HG03378 (cell line): Measurements from ENCODE around the gene KIF2A.

ENCODE experiments used
- ATAC-seq: cut with Tn5 transposase; IDR thresholded peaks from one replicate; pipeline ENCODE4 v1.9.1; 2021; ENCODE audit warnings: mild to moderate bottlenecking, moderate library complexity; ENCODE audit not compliant: unreplicated experiment

Gene KIF2A

DNA sequence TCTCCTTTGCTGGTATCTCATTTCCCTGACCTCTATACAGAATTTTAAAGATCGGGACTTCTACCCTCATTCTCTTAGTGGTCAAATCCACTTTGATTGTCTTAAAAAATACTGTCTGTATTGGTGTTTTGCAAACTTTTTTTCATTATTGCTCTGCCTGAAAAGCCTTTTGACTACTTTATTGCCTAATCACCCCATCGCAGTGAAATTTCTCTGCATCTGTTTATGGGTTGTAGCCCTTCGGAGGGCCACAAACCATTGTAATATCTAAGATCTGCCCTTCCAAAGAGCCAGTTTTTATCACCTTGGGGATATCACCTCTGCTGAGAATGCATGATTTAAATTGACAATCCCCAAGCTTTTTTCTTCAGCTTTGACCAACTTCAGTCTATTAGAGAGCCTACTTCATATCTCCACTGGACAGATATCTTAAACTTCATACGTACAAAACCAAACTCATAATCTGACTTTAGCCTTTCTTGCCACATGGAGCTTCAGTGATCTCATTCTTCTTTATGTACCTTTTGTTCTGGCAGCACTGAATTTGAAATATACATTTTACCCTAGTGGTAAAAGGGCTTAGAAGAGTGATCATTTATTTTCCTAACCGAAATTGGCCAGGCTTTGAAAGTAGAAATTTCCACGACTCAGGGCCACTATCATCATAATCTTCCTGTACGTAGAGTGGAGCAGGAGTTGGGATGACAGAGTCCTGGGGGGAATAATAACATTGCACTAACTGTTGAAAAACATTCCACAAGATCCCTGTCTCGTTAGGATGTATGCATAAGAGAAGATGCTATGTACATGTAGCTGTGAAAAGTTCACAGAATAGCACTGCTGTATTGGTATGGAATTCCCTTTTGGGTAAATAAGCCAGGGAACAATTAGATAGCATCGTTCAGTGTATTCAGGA, 21.4 kb downstream of the KIF2A start:
- ATAC-seq: no peak

DNA sequence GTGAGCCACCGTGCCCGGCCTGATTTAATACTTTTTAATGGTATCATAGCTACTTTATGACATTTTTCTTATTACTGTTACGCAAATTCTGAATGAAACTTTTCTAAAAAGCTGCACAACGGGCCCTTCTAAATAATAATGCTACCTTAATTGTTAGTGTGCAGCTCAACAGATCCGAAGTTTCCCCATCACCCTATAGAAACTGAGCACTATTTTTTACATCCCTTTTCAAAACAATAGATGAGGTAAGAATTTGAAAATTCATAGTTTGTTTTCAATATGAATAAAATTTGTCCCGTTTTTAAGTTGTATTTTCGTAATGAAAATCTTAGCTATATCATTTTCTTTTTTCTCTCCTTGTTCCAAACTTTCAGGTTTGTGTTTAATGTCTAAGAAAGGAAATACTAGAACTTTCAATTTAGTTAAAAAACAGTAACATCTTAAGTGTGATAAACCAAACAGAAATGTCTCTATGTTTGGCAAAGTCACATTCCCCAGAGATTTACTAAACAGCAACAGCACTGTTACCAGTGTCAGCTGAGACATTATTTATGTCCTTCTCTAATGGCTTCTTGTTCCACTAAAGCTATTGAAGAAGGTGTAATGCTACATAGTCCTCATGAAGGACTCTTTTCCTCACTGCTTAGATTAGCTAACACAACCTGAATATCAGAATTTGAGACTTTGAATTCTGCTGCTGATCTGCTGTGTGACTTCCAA, 22.9 kb downstream of the KIF2A start:
- ATAC-seq: no peak

DNA sequence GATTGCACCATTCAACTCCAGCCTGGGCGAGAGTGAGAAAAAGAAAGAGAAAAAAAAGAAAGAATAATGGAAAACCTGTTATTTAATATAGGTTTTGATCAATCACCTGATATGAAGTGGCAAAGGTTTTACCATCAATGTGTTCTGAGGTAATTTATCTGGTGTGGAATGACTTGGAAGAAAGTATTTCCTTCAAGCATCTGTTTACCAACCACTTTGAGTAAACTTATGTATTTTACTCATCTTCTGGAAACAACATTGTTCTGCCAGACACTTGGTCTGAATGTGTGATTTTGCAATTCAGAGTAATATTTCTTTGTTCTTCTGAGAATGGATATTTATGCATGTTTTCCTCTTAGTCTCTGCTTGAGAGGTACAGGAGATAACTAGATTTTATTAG, 24.3 kb downstream of the KIF2A start:
- no peak for ATAC-seq

DNA sequence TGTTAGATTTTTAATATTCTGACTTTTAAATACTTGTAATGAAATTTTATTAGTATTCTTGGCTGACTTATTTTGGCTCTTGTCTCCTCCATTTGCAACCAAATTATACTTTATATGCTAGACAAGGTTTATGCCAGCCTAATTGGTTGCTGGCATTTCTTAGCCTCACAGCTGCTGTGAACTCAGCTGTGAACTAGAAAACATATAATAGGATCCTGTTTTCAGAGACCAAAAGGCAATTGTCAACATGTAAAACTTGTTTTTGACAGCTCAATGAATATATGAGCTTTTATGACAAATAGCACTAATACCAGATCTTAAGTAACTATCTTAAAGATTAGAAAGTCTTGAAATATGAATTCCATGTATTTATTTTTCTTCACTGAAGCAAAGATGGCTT, 25.9 kb downstream of the KIF2A start:
- no peak for ATAC-seq

DNA sequence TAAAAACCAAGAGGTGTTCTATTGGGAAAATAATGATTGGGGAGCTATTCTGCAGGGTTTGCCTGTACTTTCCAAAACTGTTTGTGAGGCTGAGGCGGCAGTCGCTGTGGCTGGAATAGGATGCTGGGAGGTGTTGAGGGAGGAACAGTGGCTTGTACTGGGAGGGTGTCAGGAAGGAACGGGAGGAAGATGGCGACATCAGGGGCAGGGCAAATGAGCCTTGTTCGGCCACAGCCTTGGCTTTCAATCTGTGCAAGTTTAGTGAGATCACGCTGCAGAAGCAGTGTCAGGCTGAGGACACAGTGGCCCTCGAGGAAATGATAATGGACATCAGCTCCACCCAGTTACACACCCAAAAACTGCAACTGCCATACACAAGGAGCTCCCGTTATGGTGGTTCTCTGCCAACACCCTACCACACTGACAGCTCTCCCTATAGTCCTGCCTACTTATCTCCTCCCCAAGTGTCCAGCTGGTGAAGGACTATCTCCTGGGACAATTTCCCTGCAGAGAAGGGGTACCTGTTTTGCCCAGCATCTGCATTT, 27.3 kb downstream of the KIF2A start:
- no peak for ATAC-seq

DNA sequence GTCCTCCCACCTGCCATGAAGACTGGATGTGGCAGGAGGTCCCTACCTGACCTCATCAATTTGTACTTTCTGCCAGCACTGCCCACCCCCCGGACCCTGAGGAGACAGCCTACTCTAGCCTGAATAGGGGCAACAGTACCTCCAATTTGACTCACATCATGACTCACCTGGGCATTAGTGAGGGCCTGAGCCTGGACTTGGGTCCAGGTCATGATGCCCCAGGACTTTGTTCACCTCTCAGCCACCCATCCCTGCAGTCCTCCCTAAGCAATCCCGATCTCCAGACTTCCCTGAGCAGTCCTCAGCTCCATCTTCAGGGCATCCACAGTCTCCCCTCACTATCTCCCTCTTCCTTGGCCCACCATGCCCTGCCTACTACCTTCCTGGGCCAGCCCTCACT, 28.1 kb downstream of the KIF2A start:
- ATAC-seq: no peak

DNA sequence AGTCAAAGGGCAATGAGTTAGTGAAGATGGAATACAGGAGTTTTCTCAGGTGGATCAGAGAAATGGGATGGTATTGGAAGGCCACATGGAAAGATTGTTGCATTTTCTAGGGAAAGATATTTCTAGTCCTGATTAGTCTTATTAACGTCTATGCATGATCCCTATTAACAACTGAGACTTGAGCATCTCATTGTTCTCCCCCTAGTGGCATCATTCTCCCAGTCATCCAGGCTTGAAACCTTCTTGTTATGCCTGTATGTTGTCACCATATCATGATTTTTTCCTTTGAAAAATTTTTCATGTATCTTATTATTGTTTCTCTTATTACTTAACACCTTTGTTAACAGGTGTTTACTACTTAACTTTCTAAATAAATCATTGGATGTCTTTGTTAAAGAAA, 34.4 kb downstream of the KIF2A start:
- ATAC-seq: no peak

DNA sequence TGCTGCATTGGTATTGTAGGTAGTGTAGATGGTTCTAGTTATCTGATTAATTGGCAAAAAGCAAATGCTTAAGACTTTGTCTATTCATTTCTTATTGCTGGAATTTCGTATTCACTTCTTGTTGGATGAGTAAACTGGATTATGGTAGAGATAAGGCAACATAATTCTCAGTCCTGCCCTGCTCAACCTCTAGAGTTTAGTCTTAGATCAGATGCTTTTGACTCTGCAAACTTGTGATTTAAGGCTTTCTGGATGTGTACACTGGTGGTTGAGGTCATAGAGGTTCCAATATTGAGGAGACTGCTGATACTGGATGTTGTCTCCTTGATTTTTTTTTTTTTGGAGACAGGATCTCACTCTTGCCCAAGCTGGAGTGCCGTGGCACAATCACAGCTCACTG, 35.0 kb downstream of the KIF2A start:
- no peak for ATAC-seq

DNA sequence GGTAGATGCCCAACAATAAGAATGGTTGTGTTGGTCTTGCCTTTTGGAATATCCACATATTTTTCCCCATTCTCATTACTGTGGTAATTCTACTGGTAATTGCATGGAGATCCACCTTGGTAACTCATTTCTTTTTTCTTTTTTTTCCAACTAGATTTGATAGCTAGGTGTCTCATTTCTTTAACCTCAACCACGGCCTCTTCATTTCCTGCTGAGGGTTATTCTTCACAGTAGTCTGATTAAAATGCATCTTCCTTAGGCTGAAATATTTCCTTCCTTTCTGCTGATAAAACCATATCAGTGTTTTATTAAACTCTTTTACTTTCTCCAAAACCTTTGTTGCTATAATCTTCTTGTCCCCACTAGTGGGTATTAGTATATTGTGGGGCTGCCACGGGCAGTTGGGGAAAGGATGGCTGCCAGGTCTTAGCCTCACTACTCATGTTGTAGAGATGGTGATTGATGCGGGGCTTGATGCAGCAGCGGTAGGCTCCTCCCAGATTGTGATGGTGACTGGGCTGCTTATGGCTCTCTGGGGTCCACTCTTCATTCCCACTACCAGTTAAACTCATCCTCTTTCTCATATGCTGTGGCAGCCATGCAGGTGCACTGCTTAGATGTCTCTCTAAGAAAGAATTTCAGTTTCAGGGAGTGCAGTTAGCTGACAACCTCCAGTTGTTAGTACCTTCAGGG, 35.9 kb downstream of the KIF2A start:
- peak; percentile 49 for ATAC-seq

DNA sequence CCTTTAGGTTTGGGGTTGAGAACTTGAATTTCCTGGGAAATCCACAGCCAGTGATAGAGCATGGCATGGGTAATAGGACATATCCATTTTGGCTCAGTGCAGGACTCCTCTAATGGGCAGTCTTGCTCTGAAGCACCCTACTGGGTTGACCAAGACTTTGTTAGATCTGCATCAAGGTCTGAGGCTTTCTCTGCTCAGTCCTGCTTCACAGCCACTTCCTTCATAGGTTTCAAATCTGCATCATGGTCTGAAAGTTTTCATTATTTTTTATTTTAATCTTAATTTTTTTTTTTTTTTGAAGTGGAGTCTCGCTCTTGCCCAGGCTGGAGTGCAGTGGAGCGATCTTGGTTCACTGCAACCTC, 36.5 kb downstream of the KIF2A start:
- peak; percentile 24 for ATAC-seq

DNA sequence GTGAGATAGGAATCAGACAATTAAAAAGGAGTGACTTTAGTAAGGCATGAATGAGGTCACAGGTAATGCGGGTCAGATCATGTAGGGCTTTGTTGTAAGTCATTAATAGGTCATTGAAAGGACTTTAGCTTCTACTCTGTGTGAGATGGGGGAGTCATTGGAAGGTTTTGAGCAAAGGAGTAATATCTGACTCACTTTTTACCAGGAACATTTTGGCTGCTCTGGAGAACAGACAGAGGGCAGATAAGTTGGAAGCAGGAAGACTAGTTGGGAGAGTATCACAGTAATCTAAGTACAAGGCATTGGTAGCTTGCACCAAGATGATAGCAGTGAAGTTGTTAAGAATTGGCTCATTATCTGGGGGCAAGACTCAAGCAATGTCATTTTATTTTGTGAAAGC, 37.4 kb downstream of the KIF2A start:
- ATAC-seq: no peak

DNA sequence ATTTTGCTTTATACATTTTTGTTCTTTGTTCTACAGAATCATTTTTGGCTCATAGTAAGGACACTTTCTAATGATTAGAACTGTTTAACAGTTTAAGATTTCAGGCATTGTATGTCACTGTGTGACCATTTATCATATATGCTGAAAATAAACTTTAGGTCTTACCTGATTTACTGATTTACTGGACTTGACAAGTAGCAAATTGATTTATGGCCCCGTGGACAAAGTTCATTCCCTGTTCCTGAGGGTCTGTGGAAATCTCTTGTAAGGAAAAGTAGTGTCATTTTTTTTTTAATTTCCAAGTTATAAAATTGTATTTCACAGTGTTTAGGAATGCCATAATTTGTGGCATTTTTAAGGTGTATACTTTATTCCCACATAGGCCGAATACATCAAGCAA, 40.7 kb downstream of the KIF2A start:
- no peak for ATAC-seq

DNA sequence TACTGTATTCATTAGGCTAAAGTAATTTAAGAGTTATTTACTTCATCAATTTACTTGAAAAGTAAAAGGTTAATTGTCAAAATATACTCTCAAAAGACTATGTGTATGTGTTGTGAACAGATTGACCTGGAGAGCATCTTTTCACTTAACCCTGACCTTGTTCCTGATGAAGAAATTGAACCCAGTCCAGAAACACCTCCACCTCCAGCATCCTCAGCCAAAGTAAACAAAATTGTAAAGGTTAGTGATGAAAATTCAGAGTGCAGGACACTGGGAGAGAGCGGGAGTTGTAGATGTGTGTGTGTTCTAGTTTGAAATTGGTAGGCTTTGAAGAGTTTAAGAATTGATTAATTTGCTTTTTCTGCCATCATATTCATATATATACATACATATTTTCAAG, 41.9 kb downstream of the KIF2A start:
- ATAC-seq: no peak

DNA sequence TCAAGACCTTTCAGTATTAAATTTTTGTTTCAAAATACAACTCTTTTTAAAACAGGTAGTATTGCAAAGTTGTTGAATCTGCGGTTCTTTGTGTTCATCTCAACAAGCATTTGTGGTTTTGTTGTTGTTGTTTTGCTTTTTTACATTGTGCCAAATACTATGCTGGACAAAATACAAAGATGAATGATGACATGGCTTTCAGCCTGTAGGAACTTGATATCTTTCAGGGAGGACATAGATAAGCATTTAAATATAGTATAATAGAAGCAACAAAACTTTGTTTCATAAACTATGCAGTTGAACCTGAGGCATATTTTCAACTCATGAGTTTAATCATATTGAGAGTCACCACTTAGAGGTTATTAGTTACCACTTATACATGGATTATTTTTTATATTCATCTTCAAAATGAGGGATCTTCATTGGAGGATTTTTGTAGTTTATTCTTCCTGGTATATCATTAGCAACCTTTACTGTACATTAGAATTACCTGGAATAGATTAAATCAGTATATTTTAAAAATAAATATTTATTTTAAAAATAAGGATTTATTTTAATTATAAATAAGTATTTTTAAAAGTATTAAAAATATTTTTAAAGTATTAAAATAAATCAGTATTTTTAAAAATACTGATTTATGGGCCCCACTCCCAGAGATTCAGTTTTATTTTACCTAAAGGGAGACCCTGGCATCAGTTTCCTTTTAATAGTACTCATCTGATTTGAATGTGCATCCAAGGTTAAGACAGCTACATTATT, 42.9 kb downstream of the KIF2A start:
- no peak for ATAC-seq

DNA sequence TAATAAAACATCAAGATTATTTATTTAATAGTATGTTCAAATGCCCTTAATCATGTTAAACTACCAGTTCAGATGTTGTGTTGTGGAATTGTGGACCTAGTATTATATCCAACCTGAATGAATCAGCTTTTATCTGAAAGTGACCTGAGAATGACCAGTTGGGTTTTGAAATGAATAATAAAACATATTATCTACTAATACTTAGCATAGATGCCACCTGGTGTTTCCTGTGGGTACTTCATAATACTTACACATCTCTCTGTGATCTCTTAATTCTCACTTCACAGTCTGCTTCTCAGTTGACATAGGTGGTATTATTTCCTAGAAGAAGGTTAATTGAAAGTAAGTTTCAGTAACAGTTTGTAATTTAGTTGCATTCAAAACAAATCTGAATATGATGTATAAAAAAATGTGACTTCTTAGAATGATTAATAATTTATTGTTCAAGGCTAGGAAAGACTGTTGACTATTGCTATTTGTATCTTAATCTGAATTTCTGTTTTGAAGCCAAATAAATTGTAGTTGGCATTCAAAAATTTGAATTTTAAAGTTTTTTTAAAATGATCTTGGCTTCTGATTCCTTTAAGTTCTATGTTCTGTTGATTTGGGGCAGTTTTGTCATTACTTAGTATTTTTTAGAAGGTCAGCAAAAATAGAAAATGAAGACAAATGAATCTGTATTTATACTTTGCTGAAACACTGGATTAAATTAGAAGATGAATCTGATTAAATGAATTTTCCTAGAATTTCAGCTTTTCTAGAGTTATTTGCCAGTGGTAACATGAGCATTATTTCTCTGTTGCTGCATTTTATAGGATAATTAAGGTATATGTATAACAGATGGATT, 48.2 kb downstream of the KIF2A start:
- peak; percentile 94 for ATAC-seq

DNA sequence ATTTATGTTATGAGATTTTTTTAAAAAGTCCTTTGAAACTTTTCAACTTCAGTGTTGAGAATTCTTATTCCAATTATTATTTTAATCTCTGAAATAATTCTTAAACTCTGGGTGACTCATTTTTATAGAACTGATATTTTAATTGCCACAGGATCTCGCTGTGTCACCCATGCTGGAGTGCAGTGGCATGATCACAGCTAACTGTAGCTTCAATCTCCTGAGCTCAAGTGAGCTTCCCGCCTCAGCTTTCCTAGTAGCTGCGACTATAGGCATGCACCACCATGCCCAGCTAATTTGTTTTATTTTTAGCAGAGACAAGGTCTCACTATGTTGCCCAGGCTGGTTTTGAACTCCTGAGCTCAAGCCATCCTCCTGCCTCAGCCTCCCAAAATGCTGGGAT, 56.7 kb downstream of the KIF2A start:
- ATAC-seq: no peak

DNA sequence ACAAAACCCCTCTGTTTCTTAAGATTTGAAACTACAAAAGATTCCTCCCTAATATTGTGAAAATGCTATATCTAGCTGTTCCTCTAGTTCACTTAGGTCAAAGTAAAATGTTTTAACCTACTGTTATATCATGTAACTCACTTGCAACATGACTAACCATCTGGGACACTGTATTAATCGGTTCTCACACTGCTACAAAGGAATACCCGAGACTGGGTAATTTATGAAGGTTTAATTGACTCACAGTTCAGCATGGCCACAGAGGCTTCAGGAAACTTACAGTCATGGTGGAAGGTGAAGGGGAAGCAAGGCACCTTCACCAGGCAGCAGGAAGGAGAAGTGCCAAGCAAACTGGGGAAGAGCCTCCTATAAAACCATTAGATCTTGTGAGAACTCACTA, 63.0 kb downstream of the KIF2A start:
- no peak for ATAC-seq

DNA sequence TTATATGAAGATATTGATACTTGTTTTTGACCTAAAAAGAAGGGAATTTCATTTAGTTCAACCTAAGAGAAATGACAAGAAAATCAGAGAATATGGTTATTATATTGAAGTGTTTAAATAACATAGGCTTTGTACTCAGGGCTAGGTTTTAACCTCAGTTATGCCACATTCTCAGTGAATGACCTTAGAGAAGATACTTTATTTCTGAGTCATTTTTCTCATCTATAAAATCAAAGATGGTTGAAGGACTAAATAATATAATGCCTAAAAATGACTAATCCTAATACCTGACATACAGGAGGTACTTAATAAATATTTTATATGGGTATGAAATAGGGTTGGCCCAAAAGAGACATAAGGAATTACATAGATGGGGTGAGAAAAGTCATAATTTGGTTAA, 65.4 kb downstream of the KIF2A start:
- no peak for ATAC-seq

DNA sequence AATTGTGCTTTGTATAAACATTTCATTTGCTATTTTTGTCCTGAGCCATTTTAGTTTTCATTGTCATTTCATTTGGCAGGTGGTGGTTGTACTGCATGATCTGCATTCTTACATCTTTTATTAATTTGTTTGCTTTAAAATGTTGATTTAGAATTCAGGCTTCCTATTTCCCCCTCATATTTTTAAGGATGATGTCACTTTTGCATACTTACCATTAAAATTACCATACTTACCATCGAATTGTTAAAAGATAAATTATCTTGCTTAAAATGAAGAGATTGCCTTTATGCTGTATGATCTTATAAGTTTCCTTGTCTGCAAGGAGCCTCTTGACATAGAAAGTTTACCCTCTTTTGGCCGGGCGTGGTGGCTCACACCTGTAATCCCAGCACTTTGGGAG, 66.6 kb downstream of the KIF2A start:
- no peak for ATAC-seq

DNA sequence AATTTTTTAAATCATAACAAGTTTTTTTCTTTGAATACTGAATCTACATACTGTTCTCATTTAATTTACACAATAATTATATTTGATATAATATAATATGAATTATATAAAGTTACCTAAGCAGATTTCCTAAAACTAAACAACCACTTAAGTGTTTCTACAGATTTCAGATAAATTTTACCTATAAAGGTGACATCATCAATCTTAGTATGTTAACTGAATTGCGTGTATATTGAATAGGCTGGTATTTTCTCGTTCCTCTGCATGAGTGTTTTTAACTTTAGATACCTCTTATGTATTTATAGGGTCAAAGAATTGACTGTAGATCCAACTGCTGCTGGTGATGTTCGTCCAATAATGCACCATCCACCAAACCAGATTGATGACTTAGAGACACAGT, 67.4 kb downstream of the KIF2A start:
- no peak for ATAC-seq
